ENCODE data around the gene TNS2.
"Not testable (repeated sequence)": the region's sequence is repeated elsewhere in the genome, so short reads cannot be mapped to it uniquely, and the experiment has no call there.

- TF ChIP-seq POLR2A (IDR thresholded peaks at IDR 0.05; ENCODE audit: low read length); GATA1 (IDR thresholded peaks at IDR 0.05; ENCODE audit: low read depth, low read length): not testable (repeated sequence)
Measured at GRCh38 chr12:53095596-53095895, 45.7 kb downstream of the TNS2 start.

Data from erythroblast (primary cell).